SK-N-SH (cell line): ENCODE results near the gene SPDYC. TPM values are rescaled to one million over a fixed set of nuclear protein-coding genes. Genes with fewer than 3 reads are reported as not detected.

Source experiments
- CTCF ChIA-PET: fragments of 300-600, 350-600 bp; formaldehyde crosslinking; extraction: SDS; loops from one replicate; lab custom pipeline; 2021; lab: Yijun Ruan, JAX
- POLR2A ChIA-PET: fragments of 350-600 bp; sonication (Branson Sonifier 250); formaldehyde crosslinking; extraction: SDS; loops from one replicate; lab custom pipeline; 2020; ENCODE audit warnings: antibody characterized with exemption, inconsistent platforms; lab: Yijun Ruan, JAX
- DNase-seq: peaks from one replicate; pipeline ENCODE4 v3.0.0; 2012
- H2AFZ ChIP-seq: fragments of 200-600 bp; sonication (generic); 2 replicates; pipeline ENCODE4 v1.8.1; 2016; ENCODE audit warnings: antibody characterized with exemption, mild to moderate bottlenecking, low read depth
- H3F3A ChIP-seq: fragments of 200-600 bp; sonication (generic); replicated peaks from 2 replicates; pipeline ENCODE3; 2016; ENCODE audit warnings: antibody characterized with exemption, mild to moderate bottlenecking; ENCODE audit not compliant: insufficient read depth
- H3K27ac ChIP-seq, 2 experiments: fragments of 200-500 bp in 1 of 2; fragments of 200-600 bp in 1 of 2; sonication (Bioruptor generic) in 1 of 2; sonication (generic), shearing (Covaris generic) in 1 of 2; 2 replicates each; pipeline versions ENCODE4 v1.5.1 to v1.6.1; 2014 to 2016; ENCODE audit warnings: low read depth in 2 of 2, inconsistent platforms in 1 of 2, low read length in 1 of 2, mild to moderate bottlenecking in 1 of 2, mixed read lengths in 1 of 2
- H3K27me3 ChIP-seq: fragments of 200-600 bp; sonication (generic), shearing (Covaris generic); 2 replicates; pipeline ENCODE4 v1.6.1; 2016; ENCODE audit warnings: mixed run types; ENCODE audit not compliant: insufficient read depth
- H3K36me3 ChIP-seq, 2 experiments: fragments of 200-500 bp in 1 of 2; fragments of 200-600 bp in 1 of 2; sonication (Bioruptor generic) in 1 of 2; sonication (generic) in 1 of 2; replicated peaks in 1 of 2; 2 replicates each; pipeline versions ENCODE3 to v1.5.1; 2014 to 2016; ENCODE audit warnings: low read length in 1 of 2, mild to moderate bottlenecking in 1 of 2; ENCODE audit not compliant: insufficient read depth in 2 of 2, control insufficient read depth in 1 of 2
- H3K4me1 ChIP-seq, 2 experiments: fragments of 200-500 bp in 1 of 2; fragments of 200-600 bp in 1 of 2; sonication (Bioruptor generic) in 1 of 2; sonication (generic), shearing (Covaris generic) in 1 of 2; 2 replicates each; pipeline versions ENCODE4 v1.5.1 to v1.6.1; 2014 to 2016; ENCODE audit warnings: low read depth in 1 of 2, low read length in 1 of 2, mixed run types in 1 of 2; ENCODE audit not compliant: insufficient read depth in 2 of 2, control insufficient read depth in 1 of 2
- H3K4me2 ChIP-seq: fragments of 200-600 bp; sonication (generic), shearing (Covaris generic); 2 replicates; pipeline ENCODE4 v1.6.1; 2017; ENCODE audit warnings: mixed run types
- H3K4me3 ChIP-seq, 2 experiments: fragments of 200-500 bp in 1 of 2; fragments of 200-600 bp in 1 of 2; sonication (Bioruptor generic) in 1 of 2; sonication (generic), shearing (Covaris generic) in 1 of 2; 2 replicates each; pipeline versions ENCODE4 v1.5.1 to v1.8.1; 2014 to 2016; ENCODE audit warnings: low read depth in 2 of 2, inconsistent platforms in 1 of 2, low read length in 1 of 2, mild to moderate bottlenecking in 1 of 2, mixed read lengths in 1 of 2, moderate library complexity in 1 of 2
- H3K79me2 ChIP-seq: fragments of 200-600 bp; sonication (generic); 2 replicates; pipeline ENCODE4 v1.8.1; 2017; ENCODE audit warnings: mild to moderate bottlenecking; ENCODE audit not compliant: insufficient read depth
- H3K9ac ChIP-seq: fragments of 200-600 bp; sonication (generic); 2 replicates; pipeline ENCODE4 v1.6.1; 2017; ENCODE audit warnings: mixed run types
- H3K9me2 ChIP-seq: fragments of 200-600 bp; sonication (generic); 2 replicates; pipeline ENCODE4 v1.6.1; 2017; ENCODE audit warnings: mixed run types
- H3K9me3 ChIP-seq: fragments of 200-600 bp; sonication (generic); 2 replicates; pipeline ENCODE4 v1.6.1; 2017; ENCODE audit warnings: mixed run types, mild to moderate bottlenecking, moderate library complexity
- H4K20me1 ChIP-seq: fragments of 200-600 bp; sonication (generic); 2 replicates; pipeline ENCODE4 v1.6.1; 2017; ENCODE audit warnings: mild to moderate bottlenecking, mixed run types; ENCODE audit not compliant: insufficient read depth
- CTCF ChIP-seq: fragments of 200-600 bp; sonication (generic); IDR thresholded peaks from 2 replicates; pipeline ENCODE4 v1.6.1; 2017; ENCODE audit warnings: antibody characterized with exemption, mild to moderate bottlenecking, moderate library complexity
- EP300 ChIP-seq, 2 experiments: IDR thresholded peaks; 2 replicates each; pipeline versions ENCODE4 v1.4.0 to v1.6.1; 2012; ENCODE audit warnings: borderline replicate concordance in 1 of 2, low read depth in 1 of 2, low read length in 1 of 2
- FOSL2 ChIP-seq: IDR thresholded peaks from 2 replicates; pipeline ENCODE4 v1.4.0; 2012; ENCODE audit warnings: low read depth, mild to moderate bottlenecking, moderate library complexity, borderline replicate concordance
- GABPA ChIP-seq: IDR thresholded peaks from 2 replicates; pipeline ENCODE4 v1.4.0; 2012; ENCODE audit warnings: low read depth, mild to moderate bottlenecking
- MEF2A ChIP-seq: IDR thresholded peaks from 2 replicates; pipeline ENCODE4 v1.4.0; 2012; ENCODE audit warnings: low read depth, borderline replicate concordance
- NRF1 ChIP-seq: IDR thresholded peaks from 2 replicates; pipeline ENCODE4 v1.6.1; 2012; ENCODE audit warnings: low read depth, mild to moderate bottlenecking, low read length
- SIN3A ChIP-seq: IDR thresholded peaks from 2 replicates; pipeline ENCODE4 v1.6.1; 2012; ENCODE audit warnings: low read depth, mild to moderate bottlenecking, low read length, moderate library complexity, borderline replicate concordance
- TAF1 ChIP-seq: IDR thresholded peaks from 2 replicates; pipeline ENCODE4 v1.6.1; 2012; ENCODE audit warnings: low read depth, mild to moderate bottlenecking, low read length, moderate library complexity, borderline replicate concordance
- TEAD4 ChIP-seq: IDR thresholded peaks from 2 replicates; pipeline ENCODE4 v1.4.0; 2012; ENCODE audit warnings: mild to moderate bottlenecking, borderline replicate concordance; ENCODE audit not compliant: insufficient read depth
- WGBS: methylation state at CpG from one replicate; pipeline ENCODE4 v1.1.6; 2017; ENCODE audit warnings: low lambda C conversion rate; 5-methylcytosine and 5-hydroxymethylcytosine counted together
- polyA plus RNA-seq, 3 experiments: library from polyadenylated mRNA; depleted of rRNA; stranded (reverse); fragments of >200 nt; gene quantifications; 2 replicates each; pipeline ENCODE4 v1.2.3, GENCODE V29; 2012
- TF ChIP-seq, protein P1 (sequence below): fragments of 150-350 bp; IDR thresholded peaks from 2 replicates; pipeline ENCODE4 v1.6.1; 2016; ENCODE audit warnings: mild to moderate bottlenecking, low read depth, low read length

SPDYC gene
- polyA plus RNA-seq, 1 of the 3 experiments (the other 2 are of a cell fraction): not detected

- TF ChIP-seq SIN3A: no peak
- TF ChIP-seq MEF2A: no peak
- TF ChIP-seq TAF1: no peak
- no peak for TF ChIP-seq NRF1
- TF ChIP-seq GABPA: no peak
- no peak for TF ChIP-seq FOSL2
- TF ChIP-seq, protein P1, sequence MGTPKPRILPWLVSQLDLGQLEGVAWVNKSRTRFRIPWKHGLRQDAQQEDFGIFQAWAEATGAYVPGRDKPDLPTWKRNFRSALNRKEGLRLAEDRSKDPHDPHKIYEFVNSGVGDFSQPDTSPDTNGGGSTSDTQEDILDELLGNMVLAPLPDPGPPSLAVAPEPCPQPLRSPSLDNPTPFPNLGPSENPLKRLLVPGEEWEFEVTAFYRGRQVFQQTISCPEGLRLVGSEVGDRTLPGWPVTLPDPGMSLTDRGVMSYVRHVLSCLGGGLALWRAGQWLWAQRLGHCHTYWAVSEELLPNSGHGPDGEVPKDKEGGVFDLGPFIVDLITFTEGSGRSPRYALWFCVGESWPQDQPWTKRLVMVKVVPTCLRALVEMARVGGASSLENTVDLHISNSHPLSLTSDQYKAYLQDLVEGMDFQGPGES: no peak
- TF ChIP-seq CTCF: no peak
- TF ChIP-seq TEAD4: no peak
- Histone ChIP-seq H3K79me2 (peaks cover 45% of the 10 kb centered on the region), H3K4me2 (no peak overlapping the region), H3K4me3 (no peak overlapping the region), H4K20me1 (peaks cover 5% of the 10 kb centered on the region; the same call in 1 of the 2 replicates), H3F3A (no peaks in the 10 kb centered on the region), H3K4me1 (peaks cover 0 to 18% of the 10 kb centered on the region in 2 experiments; a peak in 2 of 4 replicates), H3K9ac (no peak overlapping the region), H2AFZ (no peak overlapping the region), H3K27ac (no peak overlapping the region), H3K9me2 (no peaks in the 10 kb centered on the region), H3K36me3 (peaks cover 8 to 43% of the 10 kb centered on the region in 2 experiments), H3K27me3 (no peaks in the 10 kb centered on the region), H3K9me3 (no peaks in the 10 kb centered on the region)
- POLR2A ChIA-PET: no interaction called here
- CTCF ChIA-PET: interaction anchor here (0.9 to 1.6 kb wide), 3 partner anchors 8 to 68 kb away, joined by 3 to 8 read pairs (median 7); partner anchors contain the start of gene ZNHIT2
- no peak for DNase-seq
- WGBS: 94% methylated on average over 2 of the region's 2 CpGs
These were observed 15.1 kb downstream of the SPDYC start for GRCh38 chr11:65185171-65185570.

- 88% methylated on average over 12 of the region's 18 CpGs for WGBS
- no peak overlapping the region for H3K4me3 ChIP-seq
- DNase-seq: no peak
- peak; percentile 22; the same call in 1 of the 2 replicates for TF ChIP-seq CTCF
- no peak for TF ChIP-seq EP300 (IDR thresholded peaks at IDR 0.05; ENCODE audit: borderline replicate concordance in 1 of 2, low read depth in 1 of 2, low read length in 1 of 2)
- TF ChIP-seq, all 33 proteins: peak for 1
- Histone ChIP-seq H3K4me1 (peaks cover 0 to 14% of the 10 kb centered on the region in 2 experiments; a peak in 1 of 4 replicates), H3F3A (peaks cover 1% of the 10 kb centered on the region), H4K20me1 (peaks cover 5% of the 10 kb centered on the region; the same call in 1 of the 2 replicates), H3K36me3 (peaks cover 14 to 44% of the 10 kb centered on the region in 2 experiments), H3K79me2 (peaks cover 38% of the 10 kb centered on the region), H3K4me2 (no peak overlapping the region), H2AFZ (no peak overlapping the region), H3K9me3 (no peaks in the 10 kb centered on the region), H3K9ac (no peak overlapping the region), H3K27ac (no peak overlapping the region), H3K9me2 (no peaks in the 10 kb centered on the region), H3K27me3 (no peaks in the 10 kb centered on the region)
- ChIA-PET CTCF (interaction anchor here (0.6 to 1.7 kb wide), 7 partner anchors 9 to 871 kb away, joined by 3 to 9 read pairs (median 3); partner anchors contain the start of genes SYVN1 and ZNHIT2), POLR2A (interaction anchor here (0.6 to 1.0 kb wide), 2 partner anchors 29 to 1293 kb away, joined by 3 to 6 read pairs; no protein-coding TSS in a partner anchor)
These were observed 15.9 kb downstream of the SPDYC start for GRCh38 chr11:65185869-65186341.
